H1 (cell line): ENCODE results near the gene E2F8. TPM values are rescaled to one million over a fixed set of nuclear protein-coding genes. Genes with fewer than 3 reads are reported as not detected.

Experiments
- BACH1 ChIP-seq: IDR thresholded peaks from 2 replicates; pipeline ENCODE4 v1.6.1; 2012; ENCODE audit warnings: low read length, improper control_type of control experiment
- CREB1 ChIP-seq: IDR thresholded peaks from 2 replicates; pipeline ENCODE4 v1.6.1; 2012; ENCODE audit warnings: inconsistent platforms
- CTBP2 ChIP-seq: IDR thresholded peaks from 2 replicates; pipeline ENCODE4 v1.7.0; 2011; ENCODE audit warnings: borderline replicate concordance, mild to moderate bottlenecking, moderate library complexity, mixed read lengths, low read length; ENCODE audit not compliant: insufficient read depth, insufficient read length
- JUND ChIP-seq: IDR thresholded peaks from 2 replicates; pipeline ENCODE4 v1.6.1; 2011; ENCODE audit warnings: mild to moderate bottlenecking, improper control_type of control experiment, low read length
- POLR2A ChIP-seq, 2 experiments: IDR thresholded peaks; 1 replicate in 1 of 2; 2 replicates in 1 of 2; pipeline ENCODE4 v1.6.1; 2011; ENCODE audit warnings: low read depth in 2 of 2, low read length in 2 of 2, mild to moderate bottlenecking in 2 of 2; ENCODE audit errors: control extremely low read depth in 1 of 2
- POLR2AphosphoS5 ChIP-seq: IDR thresholded peaks from 2 replicates; pipeline ENCODE4 v1.6.1; 2011; ENCODE audit warnings: low read depth, low read length
- SP2 ChIP-seq: IDR thresholded peaks from 2 replicates; pipeline ENCODE4 v1.6.1; 2012; ENCODE audit warnings: mild to moderate bottlenecking, low read length, inconsistent platforms
- ZNF274 ChIP-seq: IDR thresholded peaks from 2 replicates; pipeline ENCODE4 v1.7.0; 2012; ENCODE audit warnings: low read length, borderline replicate concordance; ENCODE audit errors: extremely low read depth
- polyA plus RNA-seq, 7 experiments: library from polyadenylated mRNA; depleted of rRNA in 3 of 7; stranded (reverse) in 5 of 7; unstranded in 2 of 7; fragments of >200 nt in 5 of 7; fragments of 200-250 nt in 2 of 7; gene quantifications; 1 replicate in 5 of 7; 2 replicates in 1 of 7; 4 replicates in 1 of 7; pipeline versions ENCODE4 v1.2.1 to v1.2.3, GENCODE V29; 2011 to 2013; ENCODE audit warnings: missing spikeins in 2 of 7, mixed read lengths in 2 of 7
- total RNA-seq: library from RNA; stranded (reverse); fragmentation: NEBNext Ultra II Directional; extraction: Animal tissue kit (Norgen Biotek cat#: 25700); gene quantifications from 2 replicates; pipeline ENCODE4 v1.2.1, GENCODE V29; 2021
- TF ChIP-seq, protein P1 (sequence below): fragments of 300-600 bp; sonication (generic); IDR thresholded peaks from 2 replicates; pipeline ENCODE4 v1.7.1; 2012; ENCODE audit warnings: low read length, moderate library complexity, mild to moderate bottlenecking, inconsistent platforms; ENCODE audit not compliant: insufficient replicate concordance

Gene E2F8
- total and polyA plus RNA-seq, 2 of the 8 experiments (the other 6 are each of a cell fraction or from before 2014, with no cell fraction given) = 5.4 to 11.4 TPM

DNA sequence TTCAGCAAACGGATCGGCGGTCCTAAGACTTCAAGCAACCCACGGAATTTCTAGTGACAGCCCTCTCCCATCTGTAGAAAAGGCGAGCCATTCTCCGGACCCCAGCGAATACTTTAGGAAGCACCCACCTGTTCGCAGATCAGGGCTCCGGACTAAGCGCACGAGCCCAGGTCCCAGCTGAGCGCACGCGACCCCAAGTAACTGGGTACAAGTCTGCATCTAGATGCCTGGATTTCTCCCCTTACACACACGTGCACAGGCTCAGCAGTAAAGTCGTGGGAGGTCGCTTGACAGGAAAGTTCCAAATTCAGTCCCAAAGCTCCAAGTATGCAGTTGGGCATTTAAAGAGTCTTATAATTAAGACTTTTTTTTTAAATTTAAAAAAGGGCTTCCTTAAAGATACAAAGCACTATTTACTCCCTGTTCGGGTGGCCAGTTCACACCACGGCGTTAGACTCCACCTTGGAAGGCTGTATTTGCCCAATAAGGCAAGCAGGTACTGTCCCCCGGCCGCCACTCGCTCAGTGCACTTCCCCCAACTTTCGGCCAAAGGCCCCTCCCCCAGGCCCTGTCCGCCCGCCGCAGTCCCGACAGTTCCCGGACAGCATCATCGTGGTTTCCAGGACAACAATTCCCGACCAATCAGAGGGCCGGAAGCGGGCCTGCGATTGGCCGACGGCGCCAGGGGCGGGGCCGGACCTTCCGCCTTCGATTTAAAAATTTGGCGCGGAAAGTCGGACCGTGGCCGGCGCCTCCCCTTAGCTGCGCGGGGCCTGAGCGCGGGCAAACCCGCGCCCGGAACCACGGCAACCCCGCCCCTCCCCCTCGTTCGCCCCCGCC lies at the start of gene E2F8 (continued):
- TF ChIP-seq, protein P1, sequence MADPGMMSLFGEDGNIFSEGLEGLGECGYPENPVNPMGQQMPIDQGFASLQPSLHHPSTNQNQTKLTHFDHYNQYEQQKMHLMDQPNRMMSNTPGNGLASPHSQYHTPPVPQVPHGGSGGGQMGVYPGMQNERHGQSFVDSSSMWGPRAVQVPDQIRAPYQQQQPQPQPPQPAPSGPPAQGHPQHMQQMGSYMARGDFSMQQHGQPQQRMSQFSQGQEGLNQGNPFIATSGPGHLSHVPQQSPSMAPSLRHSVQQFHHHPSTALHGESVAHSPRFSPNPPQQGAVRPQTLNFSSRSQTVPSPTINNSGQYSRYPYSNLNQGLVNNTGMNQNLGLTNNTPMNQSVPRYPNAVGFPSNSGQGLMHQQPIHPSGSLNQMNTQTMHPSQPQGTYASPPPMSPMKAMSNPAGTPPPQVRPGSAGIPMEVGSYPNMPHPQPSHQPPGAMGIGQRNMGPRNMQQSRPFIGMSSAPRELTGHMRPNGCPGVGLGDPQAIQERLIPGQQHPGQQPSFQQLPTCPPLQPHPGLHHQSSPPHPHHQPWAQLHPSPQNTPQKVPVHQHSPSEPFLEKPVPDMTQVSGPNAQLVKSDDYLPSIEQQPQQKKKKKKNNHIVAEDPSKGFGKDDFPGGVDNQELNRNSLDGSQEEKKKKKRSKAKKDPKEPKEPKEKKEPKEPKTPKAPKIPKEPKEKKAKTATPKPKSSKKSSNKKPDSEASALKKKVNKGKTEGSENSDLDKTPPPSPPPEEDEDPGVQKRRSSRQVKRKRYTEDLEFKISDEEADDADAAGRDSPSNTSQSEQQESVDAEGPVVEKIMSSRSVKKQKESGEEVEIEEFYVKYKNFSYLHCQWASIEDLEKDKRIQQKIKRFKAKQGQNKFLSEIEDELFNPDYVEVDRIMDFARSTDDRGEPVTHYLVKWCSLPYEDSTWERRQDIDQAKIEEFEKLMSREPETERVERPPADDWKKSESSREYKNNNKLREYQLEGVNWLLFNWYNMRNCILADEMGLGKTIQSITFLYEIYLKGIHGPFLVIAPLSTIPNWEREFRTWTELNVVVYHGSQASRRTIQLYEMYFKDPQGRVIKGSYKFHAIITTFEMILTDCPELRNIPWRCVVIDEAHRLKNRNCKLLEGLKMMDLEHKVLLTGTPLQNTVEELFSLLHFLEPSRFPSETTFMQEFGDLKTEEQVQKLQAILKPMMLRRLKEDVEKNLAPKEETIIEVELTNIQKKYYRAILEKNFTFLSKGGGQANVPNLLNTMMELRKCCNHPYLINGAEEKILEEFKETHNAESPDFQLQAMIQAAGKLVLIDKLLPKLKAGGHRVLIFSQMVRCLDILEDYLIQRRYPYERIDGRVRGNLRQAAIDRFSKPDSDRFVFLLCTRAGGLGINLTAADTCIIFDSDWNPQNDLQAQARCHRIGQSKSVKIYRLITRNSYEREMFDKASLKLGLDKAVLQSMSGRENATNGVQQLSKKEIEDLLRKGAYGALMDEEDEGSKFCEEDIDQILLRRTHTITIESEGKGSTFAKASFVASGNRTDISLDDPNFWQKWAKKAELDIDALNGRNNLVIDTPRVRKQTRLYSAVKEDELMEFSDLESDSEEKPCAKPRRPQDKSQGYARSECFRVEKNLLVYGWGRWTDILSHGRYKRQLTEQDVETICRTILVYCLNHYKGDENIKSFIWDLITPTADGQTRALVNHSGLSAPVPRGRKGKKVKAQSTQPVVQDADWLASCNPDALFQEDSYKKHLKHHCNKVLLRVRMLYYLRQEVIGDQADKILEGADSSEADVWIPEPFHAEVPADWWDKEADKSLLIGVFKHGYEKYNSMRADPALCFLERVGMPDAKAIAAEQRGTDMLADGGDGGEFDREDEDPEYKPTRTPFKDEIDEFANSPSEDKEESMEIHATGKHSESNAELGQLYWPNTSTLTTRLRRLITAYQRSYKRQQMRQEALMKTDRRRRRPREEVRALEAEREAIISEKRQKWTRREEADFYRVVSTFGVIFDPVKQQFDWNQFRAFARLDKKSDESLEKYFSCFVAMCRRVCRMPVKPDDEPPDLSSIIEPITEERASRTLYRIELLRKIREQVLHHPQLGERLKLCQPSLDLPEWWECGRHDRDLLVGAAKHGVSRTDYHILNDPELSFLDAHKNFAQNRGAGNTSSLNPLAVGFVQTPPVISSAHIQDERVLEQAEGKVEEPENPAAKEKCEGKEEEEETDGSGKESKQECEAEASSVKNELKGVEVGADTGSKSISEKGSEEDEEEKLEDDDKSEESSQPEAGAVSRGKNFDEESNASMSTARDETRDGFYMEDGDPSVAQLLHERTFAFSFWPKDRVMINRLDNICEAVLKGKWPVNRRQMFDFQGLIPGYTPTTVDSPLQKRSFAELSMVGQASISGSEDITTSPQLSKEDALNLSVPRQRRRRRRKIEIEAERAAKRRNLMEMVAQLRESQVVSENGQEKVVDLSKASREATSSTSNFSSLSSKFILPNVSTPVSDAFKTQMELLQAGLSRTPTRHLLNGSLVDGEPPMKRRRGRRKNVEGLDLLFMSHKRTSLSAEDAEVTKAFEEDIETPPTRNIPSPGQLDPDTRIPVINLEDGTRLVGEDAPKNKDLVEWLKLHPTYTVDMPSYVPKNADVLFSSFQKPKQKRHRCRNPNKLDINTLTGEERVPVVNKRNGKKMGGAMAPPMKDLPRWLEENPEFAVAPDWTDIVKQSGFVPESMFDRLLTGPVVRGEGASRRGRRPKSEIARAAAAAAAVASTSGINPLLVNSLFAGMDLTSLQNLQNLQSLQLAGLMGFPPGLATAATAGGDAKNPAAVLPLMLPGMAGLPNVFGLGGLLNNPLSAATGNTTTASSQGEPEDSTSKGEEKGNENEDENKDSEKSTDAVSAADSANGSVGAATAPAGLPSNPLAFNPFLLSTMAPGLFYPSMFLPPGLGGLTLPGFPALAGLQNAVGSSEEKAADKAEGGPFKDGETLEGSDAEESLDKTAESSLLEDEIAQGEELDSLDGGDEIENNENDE = no peak
- TF ChIP-seq SP2 = no peak
- TF ChIP-seq POLR2AphosphoS5 = no peak
- no peak for TF ChIP-seq CREB1
- TF ChIP-seq ZNF274 = no peak
- TF ChIP-seq POLR2A (IDR thresholded peaks at IDR 0.05; ENCODE audit: control extremely low read depth in 1 of 2, low read depth in 2 of 2, low read length in 2 of 2) = peak in 1 of 2 experiments; percentile 33; a peak in 1 of 3 replicates
- TF ChIP-seq BACH1 = peak; percentile 23; the same call in 1 of the 2 replicates
- TF ChIP-seq CTBP2 = peak; percentile 4
- no peak for TF ChIP-seq JUND
